T-helper 2 cell treated with Interferon-gamma antibody and Interleukin-4, amounts not matched to agents 5 μg/mL and 100 μg/mL, for 36 hours (primary cell): ENCODE measurements around the gene SMIM22.

Source experiments
- DNase-seq: peaks from one replicate; pipeline ENCODE4 v3.0.0; 2021; ENCODE audit warnings: low spot score
- H3K27ac Mint-ChIP-seq: one replicate; pipeline ENCODE4 v1.8.0; 2021; ENCODE audit warnings: mild to moderate bottlenecking, mixed read lengths
- H3K27me3 Mint-ChIP-seq: one replicate; pipeline ENCODE4 v1.8.0; 2021; ENCODE audit warnings: low read depth, mixed read lengths
- H3K36me3 Mint-ChIP-seq: one replicate; pipeline ENCODE4 v1.8.0; 2021; ENCODE audit warnings: low read depth, mixed read lengths
- H3K4me1 Mint-ChIP-seq: one replicate; pipeline ENCODE4 v1.8.0; 2021; ENCODE audit warnings: low read depth, mixed read lengths
- H3K4me3 Mint-ChIP-seq: one replicate; pipeline ENCODE4 v1.8.0; 2022; ENCODE audit warnings: mild to moderate bottlenecking, moderate library complexity, mixed read lengths
- H3K9me3 Mint-ChIP-seq: one replicate; pipeline ENCODE4 v1.8.0; 2021; ENCODE audit warnings: mixed read lengths

Gene SMIM22

DNA sequence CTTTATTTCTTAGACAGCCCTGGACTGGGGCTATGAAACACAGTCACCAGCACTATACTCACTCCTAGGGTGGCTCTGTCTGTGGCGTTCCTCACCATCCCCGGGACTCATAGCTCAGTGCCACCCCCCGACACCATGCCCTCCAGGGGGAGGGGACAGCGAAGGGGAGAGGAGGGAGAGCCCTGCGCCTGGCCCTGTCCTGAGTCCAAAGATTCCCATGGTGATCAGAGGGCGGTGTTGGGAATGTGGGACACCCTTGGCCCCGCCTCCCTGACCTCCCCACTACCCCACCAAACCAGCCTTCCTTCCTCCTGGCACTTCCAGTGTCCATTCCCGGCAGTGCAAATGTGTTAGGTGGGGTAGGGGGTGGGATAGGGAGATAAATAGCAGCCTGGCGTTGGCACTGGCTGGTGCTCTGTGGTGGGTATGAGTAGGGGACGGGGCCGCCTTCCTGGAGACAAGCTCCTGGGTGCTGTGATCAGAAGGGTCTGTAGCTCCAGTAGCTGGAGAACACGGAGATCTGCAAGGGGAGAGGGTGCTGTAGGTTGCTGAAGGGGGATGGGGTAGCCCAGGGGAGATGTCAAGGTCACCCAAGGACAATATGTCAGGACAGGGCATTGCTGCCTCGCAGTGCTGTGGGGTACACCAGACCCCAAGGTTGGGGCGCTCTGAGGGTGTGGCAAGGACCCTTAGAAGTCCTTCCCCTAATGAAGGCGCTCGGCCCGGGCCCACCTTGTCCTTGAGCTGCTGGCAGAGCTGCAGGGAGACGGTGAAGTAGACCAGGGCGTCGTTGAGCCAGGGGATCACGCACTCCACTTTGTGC lies 2.0 kb downstream of the SMIM22 start:
- Mint-ChIP-seq H3K4me3 (no peak overlapping the region), H3K9me3 (no peaks in the 10 kb centered on the region), H3K36me3 (no peaks in the 10 kb centered on the region), H3K4me1 (peaks cover 4% of the 10 kb centered on the region), H3K27ac (no peak overlapping the region), H3K27me3 (no peaks in the 10 kb centered on the region)
- DNase-seq, result no peak

DNA sequence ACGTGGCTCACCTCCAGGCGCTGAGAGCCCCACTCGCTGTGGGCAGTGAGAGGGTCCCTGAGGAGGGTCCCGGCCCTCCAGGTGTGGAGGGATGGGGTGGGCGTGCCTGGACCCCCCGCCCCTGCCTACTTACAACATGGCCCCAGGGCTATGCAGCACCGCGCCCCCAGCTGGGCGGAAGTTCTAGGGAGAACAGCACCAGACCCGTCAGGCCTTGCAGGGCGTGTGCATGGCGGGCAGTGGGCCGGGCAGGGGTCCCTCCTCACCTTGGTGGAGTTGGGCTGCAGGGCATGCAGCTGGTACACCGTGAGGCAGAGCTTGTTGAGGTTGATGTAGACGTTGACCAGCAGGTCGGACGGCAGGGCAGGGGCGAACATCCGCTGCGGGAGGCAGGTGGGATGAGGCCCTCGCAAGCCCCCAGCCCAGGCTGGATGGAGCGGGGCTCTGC lies 2.7 kb downstream of the SMIM22 start:
- DNase-seq, result no peak
- H3K27ac Mint-ChIP-seq, result no peak overlapping the region
- H3K36me3 Mint-ChIP-seq, result no peaks in the 10 kb centered on the region
- peaks cover 4% of the 10 kb centered on the region for H3K4me1 Mint-ChIP-seq
- no peaks in the 10 kb centered on the region for H3K9me3 Mint-ChIP-seq
- H3K27me3 Mint-ChIP-seq, result no peaks in the 10 kb centered on the region
- no peak overlapping the region for H3K4me3 Mint-ChIP-seq

DNA sequence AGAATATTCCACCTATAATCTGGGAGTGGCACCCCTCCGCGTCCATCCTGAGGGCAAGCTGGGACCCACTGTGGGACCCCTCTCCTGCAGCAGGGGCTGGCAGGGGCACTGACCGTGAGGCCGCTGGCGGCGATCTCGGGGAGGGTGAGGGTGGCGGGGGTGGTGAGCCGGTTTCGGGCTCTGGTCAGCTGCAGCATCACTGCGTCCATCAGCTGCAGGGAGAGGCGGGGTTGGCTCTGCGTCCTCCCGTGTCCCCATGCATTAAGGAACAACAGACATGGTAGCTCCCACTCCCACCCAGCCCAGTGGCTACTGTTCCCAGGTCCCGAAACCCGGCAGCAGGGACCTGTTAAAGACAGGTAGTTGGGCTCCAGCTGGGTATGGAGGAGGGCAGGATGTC lies 3.3 kb downstream of the SMIM22 start:
- H3K9me3 Mint-ChIP-seq, result no peaks in the 10 kb centered on the region
- no peak for DNase-seq
- H3K4me3 Mint-ChIP-seq, result no peak overlapping the region
- peaks cover 8% of the 10 kb centered on the region for H3K4me1 Mint-ChIP-seq
- no peaks in the 10 kb centered on the region for H3K36me3 Mint-ChIP-seq
- H3K27ac Mint-ChIP-seq, result no peak overlapping the region
- no peaks in the 10 kb centered on the region for H3K27me3 Mint-ChIP-seq

DNA sequence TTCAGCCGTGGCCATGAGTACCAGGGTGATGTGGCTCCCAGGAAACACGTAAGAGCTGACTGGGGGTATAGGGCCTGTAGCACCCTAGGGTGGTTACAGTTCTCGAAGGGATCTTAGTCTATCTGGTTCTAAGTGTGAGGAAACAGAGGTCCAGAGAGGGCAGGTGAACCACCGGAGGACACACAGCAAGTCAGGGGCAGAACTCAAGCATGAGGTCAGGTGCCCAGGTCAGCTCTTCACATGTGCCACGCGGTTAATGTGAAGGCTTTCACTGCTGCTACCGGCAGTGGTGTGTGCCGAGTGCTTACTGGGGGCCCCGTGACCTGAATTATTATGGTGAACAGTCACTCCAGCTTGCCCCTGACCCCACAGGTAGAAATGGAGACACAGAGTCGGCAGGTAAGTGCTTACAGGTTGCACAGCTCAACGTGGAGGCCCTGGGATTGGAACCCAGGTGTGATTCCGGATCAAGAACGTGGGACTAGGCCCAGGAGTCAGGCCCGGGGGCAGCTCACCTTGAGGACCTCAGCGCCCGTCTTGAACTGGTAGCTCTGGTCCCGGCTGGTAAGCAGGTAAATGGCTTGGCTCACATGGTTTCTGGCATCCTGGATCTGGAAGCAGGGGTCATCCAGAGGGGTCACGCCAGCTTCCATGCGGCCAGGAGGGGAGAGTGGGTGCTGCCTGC lies 4.1 kb downstream of the SMIM22 start:
- H3K36me3 Mint-ChIP-seq, result peaks cover 6% of the 10 kb centered on the region
- no peak for DNase-seq
- H3K27ac Mint-ChIP-seq, result no peak overlapping the region
- no peak overlapping the region for H3K4me3 Mint-ChIP-seq
- peaks cover 8% of the 10 kb centered on the region for H3K4me1 Mint-ChIP-seq
- H3K9me3 Mint-ChIP-seq, result no peaks in the 10 kb centered on the region
- no peaks in the 10 kb centered on the region for H3K27me3 Mint-ChIP-seq

DNA sequence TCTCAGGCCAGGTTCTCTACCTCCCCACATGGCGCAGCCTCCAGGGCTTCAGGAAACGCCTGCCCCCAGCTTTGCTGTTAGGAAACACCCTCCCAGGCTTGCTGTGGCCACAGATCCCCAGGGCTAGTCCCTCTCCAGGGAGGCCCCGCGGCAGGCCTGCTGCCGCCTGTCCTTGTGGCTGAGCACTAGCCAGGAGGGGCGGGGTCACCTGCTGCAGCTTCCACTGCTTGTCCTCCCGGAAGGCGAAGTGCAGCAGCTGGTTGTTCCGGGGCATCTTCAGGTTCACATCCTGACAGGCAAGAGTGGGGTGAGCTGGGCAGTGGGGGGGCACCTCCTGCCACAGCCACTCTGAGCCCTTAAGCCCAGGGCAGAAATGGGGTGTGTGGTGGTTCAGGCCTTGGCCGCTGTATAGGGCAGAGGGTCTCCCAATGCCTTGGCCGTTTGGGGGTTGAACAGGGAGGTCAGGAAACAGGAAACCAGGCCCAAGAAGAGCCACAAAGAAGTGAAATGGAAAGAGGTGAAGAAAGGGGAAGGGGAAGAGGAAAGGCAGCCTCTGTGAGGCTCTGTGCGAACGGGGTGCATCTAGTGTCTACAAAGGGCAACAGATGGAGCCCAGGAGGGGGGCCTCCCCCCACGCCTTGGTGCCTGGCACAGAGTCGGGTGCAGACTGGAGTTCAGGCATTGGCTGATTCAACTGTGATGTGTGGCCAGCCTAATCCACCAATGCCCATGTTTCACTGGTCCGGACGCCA lies 5.3 kb downstream of the SMIM22 start:
- H3K27ac Mint-ChIP-seq, result peak overlapping the region; percentile 15
- H3K4me3 Mint-ChIP-seq, result peak overlapping the region; percentile 50
- H3K36me3 Mint-ChIP-seq, result peaks cover 12% of the 10 kb centered on the region

DNA sequence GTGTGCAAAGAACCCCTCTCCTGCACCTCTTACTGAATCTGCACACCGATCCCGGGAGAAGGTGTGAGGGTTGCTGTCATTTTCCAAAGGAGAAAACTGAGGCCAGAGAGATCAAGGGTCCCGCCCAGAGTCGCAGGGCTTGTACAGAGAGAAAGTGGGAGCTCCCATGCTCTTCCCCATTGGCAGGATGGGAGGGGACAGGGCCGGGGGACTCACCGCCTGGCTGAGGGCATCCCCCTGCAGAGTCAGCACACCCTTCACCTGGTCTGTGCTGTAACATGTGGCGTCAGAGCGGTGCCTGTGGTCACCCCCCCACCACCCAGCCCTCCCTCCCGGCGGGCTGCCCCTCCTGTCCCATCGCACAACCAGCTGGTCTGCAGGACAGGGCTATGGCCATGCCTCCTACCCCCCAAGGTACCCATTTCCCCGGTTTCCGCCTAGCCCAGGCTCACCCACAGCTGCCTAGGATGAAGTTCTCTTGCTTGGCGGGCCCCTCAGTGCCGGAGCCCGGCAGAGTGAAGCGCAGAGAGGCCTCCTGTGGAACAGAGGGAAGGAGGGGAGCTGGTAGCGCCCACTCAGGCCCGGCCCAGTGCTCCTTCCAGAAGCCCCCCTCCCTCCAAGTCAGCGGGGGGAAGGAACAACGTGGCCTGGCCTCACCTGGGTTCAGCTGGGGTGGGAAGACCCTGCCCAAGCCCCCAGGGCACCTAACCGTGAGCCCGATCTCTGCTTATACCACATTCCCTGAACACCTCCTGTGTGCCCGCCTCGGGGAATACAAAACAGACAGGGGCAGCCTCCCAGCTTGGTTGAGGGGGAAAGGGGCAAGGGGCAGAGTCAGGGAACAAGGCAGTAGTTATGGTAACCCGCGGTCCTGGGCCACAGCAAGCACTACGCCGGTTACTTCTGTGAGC lies 6.1 kb downstream of the SMIM22 start:
- Mint-ChIP-seq H3K36me3 (peaks cover 17% of the 10 kb centered on the region), H3K9me3 (no peaks in the 10 kb centered on the region), H3K27ac (peak overlapping the region; percentile 67), H3K4me3 (peak overlapping the region; percentile 82), H3K27me3 (no peaks in the 10 kb centered on the region), H3K4me1 (peaks cover 8% of the 10 kb centered on the region)
- DNase-seq, result no peak

More for the DNA sequence above, 5.3 kb downstream of the SMIM22 start:
- H3K27me3 Mint-ChIP-seq, result no peaks in the 10 kb centered on the region
- no peak for DNase-seq
- H3K4me1 Mint-ChIP-seq, result peaks cover 8% of the 10 kb centered on the region
- H3K9me3 Mint-ChIP-seq, result no peaks in the 10 kb centered on the region

DNA sequence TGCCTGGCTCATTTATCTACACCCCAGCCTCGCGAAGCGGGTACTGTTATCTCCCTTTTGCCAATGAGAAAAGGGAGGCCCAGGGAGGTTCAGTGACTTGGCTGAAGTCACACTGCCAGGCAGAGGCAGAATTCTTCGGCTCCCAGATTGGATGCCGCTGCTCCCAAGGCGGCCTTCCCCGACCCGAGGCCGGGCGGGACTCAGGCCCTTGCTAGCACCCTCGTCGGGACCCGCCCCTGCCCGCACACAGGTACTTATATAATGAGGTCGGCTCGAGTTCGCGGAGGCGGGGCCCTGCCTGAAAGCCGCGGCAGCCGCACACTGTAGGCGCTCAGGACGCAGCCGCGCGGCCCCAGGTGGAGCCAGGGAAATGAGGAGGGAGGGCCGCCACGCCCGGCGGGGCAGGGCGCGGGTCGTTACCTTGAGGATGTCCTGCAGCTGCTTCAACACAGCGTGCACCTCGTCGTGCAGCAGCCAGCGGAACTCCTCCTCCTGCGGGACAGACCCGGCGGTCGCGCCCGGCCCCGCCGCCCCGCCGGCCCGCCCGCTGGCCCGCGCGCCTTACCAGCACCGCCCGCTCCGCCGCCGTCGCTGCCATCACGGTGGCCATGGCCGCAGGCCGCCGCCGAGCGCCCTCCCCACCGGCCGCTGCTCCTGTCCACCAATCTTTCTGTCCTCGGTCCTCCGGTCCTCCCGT lies 6.9 kb downstream of the SMIM22 start, which contains the start of gene ROGDI:
ROGDI (minus strand) TSS at position 672 of the 697 bp plus-strand sequence; CDS start at position 610, 62 bp downstream.
- peak; percentile 71 for DNase-seq

DNA sequence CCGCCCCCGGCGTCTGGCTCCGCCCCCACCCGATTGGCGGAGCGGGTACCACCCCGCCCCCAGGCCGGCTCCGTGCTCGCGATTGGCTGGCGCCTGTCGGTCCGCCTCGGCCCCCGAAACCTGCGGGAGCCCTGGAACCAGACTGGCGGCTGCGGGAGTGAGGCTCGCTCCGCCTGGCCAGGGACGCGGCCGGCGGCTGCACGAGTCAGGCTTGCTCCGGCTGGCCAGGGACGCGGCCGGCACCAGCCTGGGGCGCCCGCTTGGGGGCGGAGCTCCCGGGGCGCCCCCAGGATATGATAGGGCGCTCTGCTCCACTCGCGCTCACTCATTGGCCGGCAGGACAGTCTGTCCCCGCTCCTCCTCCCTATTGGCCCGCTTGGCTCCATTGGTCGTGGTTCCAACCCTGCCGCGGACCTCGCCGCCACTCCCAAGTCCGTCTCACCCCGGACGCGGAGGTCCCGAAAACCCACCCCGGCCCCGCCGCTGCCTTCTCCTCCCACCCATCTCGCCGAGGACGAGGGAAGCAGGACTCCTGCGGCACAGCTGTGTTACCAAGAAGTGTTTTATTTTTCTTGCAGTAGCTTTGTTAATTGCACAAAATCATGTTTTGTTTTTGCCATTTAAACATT lies 7.6 kb downstream of the SMIM22 start:
- Mint-ChIP-seq H3K4me3 (peak overlapping the region; percentile 86), H3K27me3 (no peaks in the 10 kb centered on the region), H3K27ac (peak overlapping the region; percentile 55), H3K36me3 (peaks cover 26% of the 10 kb centered on the region), H3K4me1 (peaks cover 8% of the 10 kb centered on the region), H3K9me3 (no peaks in the 10 kb centered on the region)
- peak; percentile 91 for DNase-seq

More for the DNA sequence above, 6.9 kb downstream of the SMIM22 start, which contains the start of gene ROGDI:
- peaks cover 20% of the 10 kb centered on the region for H3K36me3 Mint-ChIP-seq
- peak within 1 kb of the TSS; percentile 86 for H3K4me3 Mint-ChIP-seq
- peaks cover 8% of the 10 kb centered on the region for H3K4me1 Mint-ChIP-seq
- peak within 1 kb of the TSS; percentile 67 for H3K27ac Mint-ChIP-seq
- H3K27me3 Mint-ChIP-seq, result no peaks in the 10 kb centered on the region
- no peaks in the 10 kb centered on the region for H3K9me3 Mint-ChIP-seq

DNA sequence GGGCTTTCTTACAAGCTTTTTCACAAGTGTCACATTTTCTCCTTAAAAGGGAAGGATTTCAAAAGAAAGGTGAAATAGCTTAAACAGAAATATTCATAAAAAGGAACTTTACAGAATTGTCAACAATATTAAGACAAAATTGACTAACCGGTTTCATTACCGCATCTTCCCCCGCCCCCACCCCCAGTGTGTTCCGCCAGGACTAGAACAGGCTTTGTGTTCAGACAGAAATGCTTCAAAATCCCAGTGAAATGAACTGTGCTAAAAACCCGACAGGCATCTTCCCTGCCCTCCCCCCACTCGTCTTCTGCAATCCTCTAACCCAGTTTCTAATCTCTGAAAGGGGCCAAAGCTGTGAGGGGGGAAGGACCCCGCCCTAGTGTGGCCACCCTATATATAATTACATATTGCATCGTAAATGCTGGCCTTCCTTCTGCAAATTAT lies 8.3 kb downstream of the SMIM22 start:
- Mint-ChIP-seq H3K27me3 (no peaks in the 10 kb centered on the region), H3K9me3 (no peaks in the 10 kb centered on the region), H3K36me3 (peaks cover 26% of the 10 kb centered on the region), H3K27ac (no peak overlapping the region), H3K4me1 (peaks cover 8% of the 10 kb centered on the region), H3K4me3 (peak overlapping the region; percentile 86)
- DNase-seq, result no peak

DNA sequence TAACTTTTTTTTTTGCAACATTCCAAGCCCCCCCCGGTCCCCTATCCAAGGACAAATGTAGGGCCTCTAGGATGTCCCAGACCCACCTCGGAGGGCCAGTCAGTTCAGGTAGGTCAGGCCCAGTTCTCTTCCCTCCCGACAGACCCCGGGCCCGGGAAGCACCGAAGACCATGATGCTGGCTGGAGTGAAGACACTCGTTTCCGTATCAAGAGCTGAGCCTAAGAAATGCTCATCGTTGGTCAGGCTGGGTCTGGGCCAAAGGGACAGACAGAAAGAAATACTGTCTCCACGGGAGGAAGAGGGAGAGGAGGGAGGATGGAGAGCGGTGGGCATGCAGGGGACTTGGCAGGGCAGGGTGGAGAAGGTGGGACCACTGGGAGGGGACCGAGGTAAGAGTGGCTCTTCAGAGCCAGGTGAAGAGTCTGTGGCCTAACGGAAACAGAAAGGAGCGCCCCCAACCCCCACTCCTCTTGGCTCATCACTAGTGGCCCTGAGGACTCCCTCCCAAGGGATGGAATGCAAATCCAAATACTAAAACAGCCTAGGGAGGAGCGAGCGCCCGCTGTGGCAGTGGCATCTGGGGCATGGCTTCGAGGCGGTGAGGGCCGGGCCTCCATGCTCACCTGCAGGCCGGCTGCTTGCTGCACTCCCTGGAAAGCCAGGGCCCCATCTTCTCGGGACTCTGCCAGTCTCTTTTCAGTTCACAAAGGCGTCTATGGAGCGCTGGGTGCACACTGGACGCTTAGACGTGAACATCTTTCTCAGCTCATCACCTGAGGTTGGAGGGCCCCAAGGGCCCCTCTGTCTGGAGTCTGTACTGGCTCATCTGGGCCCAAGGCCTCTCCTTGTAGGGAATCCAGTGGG lies 9.0 kb downstream of the SMIM22 start:
- peak overlapping the region; percentile 36 for H3K4me3 Mint-ChIP-seq
- H3K27me3 Mint-ChIP-seq, result no peaks in the 10 kb centered on the region
- H3K4me1 Mint-ChIP-seq, result peaks cover 8% of the 10 kb centered on the region
- no peak overlapping the region for H3K27ac Mint-ChIP-seq
- H3K9me3 Mint-ChIP-seq, result no peaks in the 10 kb centered on the region
- DNase-seq, result no peak
- H3K36me3 Mint-ChIP-seq, result peaks cover 29% of the 10 kb centered on the region

DNA sequence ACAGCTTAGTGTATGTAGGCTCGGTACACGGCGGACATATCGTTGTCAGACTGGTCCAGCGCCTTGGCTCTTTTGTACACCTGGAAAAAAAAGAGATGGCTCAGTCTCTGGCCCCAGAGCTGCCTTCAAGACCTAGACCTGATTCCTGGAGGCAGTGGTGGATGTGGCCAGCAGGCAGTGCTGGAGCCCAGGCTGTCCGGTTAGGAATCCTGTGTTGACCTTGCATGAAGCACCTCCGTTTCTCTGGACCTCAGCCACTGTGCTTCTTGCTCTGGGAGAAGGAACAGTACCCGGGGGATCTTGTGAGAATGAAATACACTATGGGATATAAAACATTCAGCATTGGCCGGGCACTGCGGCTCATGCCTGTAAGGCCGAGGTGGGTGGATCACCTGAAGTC lies 10.1 kb downstream of the SMIM22 start:
- no peak overlapping the region for H3K4me3 Mint-ChIP-seq
- H3K27me3 Mint-ChIP-seq, result no peaks in the 10 kb centered on the region
- H3K4me1 Mint-ChIP-seq, result peaks cover 8% of the 10 kb centered on the region
- DNase-seq, result no peak
- H3K36me3 Mint-ChIP-seq, result peaks cover 29% of the 10 kb centered on the region
- H3K27ac Mint-ChIP-seq, result no peak overlapping the region
- no peaks in the 10 kb centered on the region for H3K9me3 Mint-ChIP-seq
